Measurements from ENCODE around the gene INTS1. TPM values are rescaled to one million over a fixed set of nuclear protein-coding genes. Genes with fewer than 3 reads are reported as not detected.

INTS1 gene
- polyA plus RNA-seq, 3 donors: 5.5 to 64.3 (median 7.3) TPM

DNA sequence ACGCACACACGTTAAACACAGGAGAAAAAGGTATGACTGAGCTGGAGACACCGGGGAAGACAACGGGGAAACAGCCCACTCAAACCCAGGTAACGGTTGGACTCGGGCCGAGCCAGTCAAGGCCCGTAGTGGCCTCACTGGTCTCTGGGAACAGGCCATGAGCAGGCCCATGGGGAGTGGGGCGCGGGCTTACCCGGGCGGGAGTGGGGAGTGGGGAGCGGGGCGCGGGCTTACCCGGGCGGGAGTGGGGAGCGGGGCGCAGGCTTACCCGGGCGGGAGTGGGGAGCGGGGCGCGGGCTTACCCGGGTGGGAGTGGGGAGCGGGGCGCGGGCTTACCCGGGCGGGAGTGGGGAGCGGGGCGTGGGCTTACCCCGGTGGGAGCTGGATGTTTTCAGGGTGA is 11.5 kb downstream of the INTS1 start:
- H3K4me2 ChIP-seq (replicated peaks; ENCODE audit: extremely low read depth, low read length, poor library complexity, severe bottlenecking): no peak overlapping the region
- TF ChIP-seq, protein P1, sequence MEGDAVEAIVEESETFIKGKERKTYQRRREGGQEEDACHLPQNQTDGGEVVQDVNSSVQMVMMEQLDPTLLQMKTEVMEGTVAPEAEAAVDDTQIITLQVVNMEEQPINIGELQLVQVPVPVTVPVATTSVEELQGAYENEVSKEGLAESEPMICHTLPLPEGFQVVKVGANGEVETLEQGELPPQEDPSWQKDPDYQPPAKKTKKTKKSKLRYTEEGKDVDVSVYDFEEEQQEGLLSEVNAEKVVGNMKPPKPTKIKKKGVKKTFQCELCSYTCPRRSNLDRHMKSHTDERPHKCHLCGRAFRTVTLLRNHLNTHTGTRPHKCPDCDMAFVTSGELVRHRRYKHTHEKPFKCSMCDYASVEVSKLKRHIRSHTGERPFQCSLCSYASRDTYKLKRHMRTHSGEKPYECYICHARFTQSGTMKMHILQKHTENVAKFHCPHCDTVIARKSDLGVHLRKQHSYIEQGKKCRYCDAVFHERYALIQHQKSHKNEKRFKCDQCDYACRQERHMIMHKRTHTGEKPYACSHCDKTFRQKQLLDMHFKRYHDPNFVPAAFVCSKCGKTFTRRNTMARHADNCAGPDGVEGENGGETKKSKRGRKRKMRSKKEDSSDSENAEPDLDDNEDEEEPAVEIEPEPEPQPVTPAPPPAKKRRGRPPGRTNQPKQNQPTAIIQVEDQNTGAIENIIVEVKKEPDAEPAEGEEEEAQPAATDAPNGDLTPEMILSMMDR (IDR thresholded peaks at IDR 0.05): no peak
- Mint-ChIP-seq H3K27ac (no peak overlapping the region), H3K27me3 (ENCODE audit: low read depth in 3 of 3) (no peaks in the 10 kb centered on the region), H3K36me3 (peaks cover 68 to 92% of the 10 kb centered on the region in 2 donors), H3K4me1 (no peaks in the 10 kb centered on the region), H3K9me3 (no peaks in the 10 kb centered on the region), H3K4me3 (no peak overlapping the region)
- no peak overlapping the region for H3K27ac ChIP-seq (ENCODE audit: low read depth in 1 of 2, low read length in 2 of 2)
- H3K27me3 ChIP-seq (ENCODE audit: control insufficient read depth in 2 of 2, insufficient read depth in 2 of 2, low read length in 2 of 2): no peaks in the 10 kb centered on the region
- no peak overlapping the region for H3K9ac ChIP-seq (ENCODE audit: insufficient read depth, low read length, poor library complexity, severe bottlenecking)
- H2AFZ ChIP-seq (ENCODE audit: insufficient read depth, low read depth, low read length, poor library complexity, severe bottlenecking): no peak overlapping the region
- 87% methylated on average over 15 of the region's 33 CpGs for WGBS (ENCODE audit: insufficient coverage)
- H4K20me1 ChIP-seq (ENCODE audit: insufficient read depth, low read length): peaks cover 14% of the 10 kb centered on the region
- no peak for DNase-seq
- H3K4me3 ChIP-seq (replicated peaks in 1 of 3; ENCODE audit: low read depth in 2 of 3, low read length in 3 of 3): no peak overlapping the region
- H3K4me1 ChIP-seq (ENCODE audit: control insufficient read depth in 1 of 2, insufficient read depth in 2 of 2, low read length in 2 of 2): no peaks in the 10 kb centered on the region
- H3K36me3 ChIP-seq (replicated peaks in 1 of 2; ENCODE audit: control insufficient read depth in 1 of 2, insufficient read depth in 2 of 2, low read length in 2 of 2): peaks cover 85 to 100% of the 10 kb centered on the region in 2 donors
- intact Hi-C loops (cut with micrococcal nuclease): loop anchor here in 1 of 2 donors (10.0 kb wide), 1 partner anchor 852 kb away; no protein-coding TSS in a partner anchor
- H3K9me3 ChIP-seq (replicated peaks in 1 of 2; ENCODE audit: control insufficient read depth in 1 of 2, insufficient read depth in 1 of 2, low read length in 2 of 2): no peaks in the 10 kb centered on the region
- H3K79me2 ChIP-seq (ENCODE audit: insufficient read depth, low read length): no peaks in the 10 kb centered on the region

DNA sequence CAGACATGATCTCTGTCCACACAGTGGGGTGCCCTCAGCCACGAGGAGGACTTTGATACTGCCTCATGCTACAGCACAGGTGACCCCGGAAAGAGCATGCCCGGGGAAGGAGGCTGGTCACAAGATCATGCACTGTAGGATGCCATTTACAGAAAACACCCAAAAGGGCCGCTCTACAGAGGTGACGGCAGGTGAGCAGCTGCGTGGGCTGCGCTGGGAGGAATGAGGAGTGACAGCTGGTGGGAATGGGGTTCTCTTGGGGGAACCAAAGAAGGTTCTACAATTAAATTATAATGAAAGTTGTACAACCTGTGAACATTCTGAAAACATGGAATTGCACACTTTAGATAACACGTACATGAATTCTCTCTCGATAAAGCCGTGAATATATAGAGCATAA is 12.0 kb downstream of the INTS1 start:
- intact Hi-C loops (cut with micrococcal nuclease): loop anchor here in 1 of 2 donors (10.0 kb wide), 1 partner anchor 853 kb away; no protein-coding TSS in a partner anchor
- Mint-ChIP-seq H3K36me3 (peaks cover 66 to 92% of the 10 kb centered on the region in 2 donors), H3K27me3 (ENCODE audit: low read depth in 3 of 3) (no peaks in the 10 kb centered on the region), H3K4me3 (no peak overlapping the region), H3K4me1 (no peaks in the 10 kb centered on the region), H3K27ac (no peak overlapping the region), H3K9me3 (no peaks in the 10 kb centered on the region)
- Histone ChIP-seq H3K27ac (ENCODE audit: low read depth in 1 of 2, low read length in 2 of 2) (no peak overlapping the region), H3K79me2 (ENCODE audit: insufficient read depth, low read length) (no peaks in the 10 kb centered on the region), H3K4me1 (ENCODE audit: control insufficient read depth in 1 of 2, insufficient read depth in 2 of 2, low read length in 2 of 2) (no peaks in the 10 kb centered on the region), H3K9me3 (replicated peaks in 1 of 2; ENCODE audit: control insufficient read depth in 1 of 2, insufficient read depth in 1 of 2, low read length in 2 of 2) (no peaks in the 10 kb centered on the region), H3K4me2 (replicated peaks; ENCODE audit: extremely low read depth, low read length, poor library complexity, severe bottlenecking) (no peak overlapping the region), H4K20me1 (ENCODE audit: insufficient read depth, low read length) (peaks cover 14% of the 10 kb centered on the region), H2AFZ (ENCODE audit: insufficient read depth, low read depth, low read length, poor library complexity, severe bottlenecking) (no peak overlapping the region), H3K4me3 (replicated peaks in 1 of 3; ENCODE audit: low read depth in 2 of 3, low read length in 3 of 3) (no peak overlapping the region), H3K27me3 (ENCODE audit: control insufficient read depth in 2 of 2, insufficient read depth in 2 of 2, low read length in 2 of 2) (no peaks in the 10 kb centered on the region), H3K9ac (ENCODE audit: insufficient read depth, low read length, poor library complexity, severe bottlenecking) (no peak overlapping the region), H3K36me3 (replicated peaks in 1 of 2; ENCODE audit: control insufficient read depth in 1 of 2, insufficient read depth in 2 of 2, low read length in 2 of 2) (peaks cover 85 to 100% of the 10 kb centered on the region in 2 donors)
- no peak for DNase-seq
- WGBS (ENCODE audit: insufficient coverage): 100% methylated on average over 6 of the region's 10 CpGs
- TF ChIP-seq, protein P1 (IDR thresholded peaks at IDR 0.05): no peak
